ENCODE results near the gene EHMT1. TPM values are rescaled to one million over a fixed set of nuclear protein-coding genes. Genes with fewer than 3 reads are reported as not detected.

Gene EHMT1
- total and polyA plus RNA-seq, 2 of the 13 experiments (the other 11 are each of a cell fraction or from before 2014, with no cell fraction given) = 23.0 to 27.1 TPM

DNA sequence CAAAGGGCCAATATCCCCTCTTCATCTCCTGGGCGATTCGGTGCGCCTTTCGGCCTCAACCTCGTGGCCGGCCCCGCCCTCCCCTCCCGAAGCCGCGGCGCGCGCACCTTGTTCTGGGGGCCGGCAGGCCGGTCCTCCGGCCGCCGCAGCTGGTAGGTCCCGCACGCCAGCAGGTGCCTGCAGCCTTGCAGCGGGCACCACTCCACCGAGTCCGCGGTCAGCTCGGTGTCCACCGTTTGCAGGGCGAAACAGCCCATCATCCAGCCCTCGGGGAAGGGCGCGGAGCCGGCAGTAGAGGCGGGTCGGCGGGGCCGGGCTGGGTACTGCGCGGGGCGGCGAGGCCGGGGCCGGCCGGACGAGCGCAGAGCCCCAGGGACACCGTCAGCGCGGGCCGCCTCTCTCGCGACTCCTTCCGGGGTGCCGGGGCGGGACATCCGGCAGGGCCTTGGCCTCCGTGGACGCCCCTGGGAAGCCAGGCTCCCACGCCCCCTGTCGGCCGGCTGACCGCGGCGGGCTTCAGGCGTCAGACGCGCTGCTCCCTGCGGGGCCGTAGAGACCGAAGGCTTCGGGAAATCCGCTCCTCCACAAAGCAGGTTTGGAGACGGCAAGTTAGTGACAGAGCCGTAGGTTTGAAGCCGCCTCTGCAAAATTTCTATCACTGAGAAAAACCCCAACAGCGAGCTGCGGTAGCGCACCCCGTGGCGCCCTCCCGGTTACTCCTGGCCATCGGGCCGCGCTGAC lies 40.1 kb upstream of the EHMT1 start, which contains the start of gene DPH7 (continued):
- 0 out of 2 replicates have a peak, but pooled peaks have one; percentile 34 for TF ChIP-seq ADNP (CRISPR knock-in tag; IDR thresholded peaks at IDR 0.05)
- TF ChIP-seq, protein P1, sequence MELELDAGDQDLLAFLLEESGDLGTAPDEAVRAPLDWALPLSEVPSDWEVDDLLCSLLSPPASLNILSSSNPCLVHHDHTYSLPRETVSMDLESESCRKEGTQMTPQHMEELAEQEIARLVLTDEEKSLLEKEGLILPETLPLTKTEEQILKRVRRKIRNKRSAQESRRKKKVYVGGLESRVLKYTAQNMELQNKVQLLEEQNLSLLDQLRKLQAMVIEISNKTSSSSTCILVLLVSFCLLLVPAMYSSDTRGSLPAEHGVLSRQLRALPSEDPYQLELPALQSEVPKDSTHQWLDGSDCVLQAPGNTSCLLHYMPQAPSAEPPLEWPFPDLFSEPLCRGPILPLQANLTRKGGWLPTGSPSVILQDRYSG (CRISPR knock-in tag; IDR thresholded peaks at IDR 0.05) = no peak; the same call in 1 of the 2 replicates
- TF ChIP-seq, protein P2, sequence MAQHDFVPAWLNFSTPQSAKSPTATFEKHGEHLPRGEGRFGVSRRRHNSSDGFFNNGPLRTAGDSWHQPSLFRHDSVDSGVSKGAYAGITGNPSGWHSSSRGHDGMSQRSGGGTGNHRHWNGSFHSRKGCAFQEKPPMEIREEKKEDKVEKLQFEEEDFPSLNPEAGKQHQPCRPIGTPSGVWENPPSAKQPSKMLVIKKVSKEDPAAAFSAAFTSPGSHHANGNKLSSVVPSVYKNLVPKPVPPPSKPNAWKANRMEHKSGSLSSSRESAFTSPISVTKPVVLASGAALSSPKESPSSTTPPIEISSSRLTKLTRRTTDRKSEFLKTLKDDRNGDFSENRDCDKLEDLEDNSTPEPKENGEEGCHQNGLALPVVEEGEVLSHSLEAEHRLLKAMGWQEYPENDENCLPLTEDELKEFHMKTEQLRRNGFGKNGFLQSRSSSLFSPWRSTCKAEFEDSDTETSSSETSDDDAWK (CRISPR knock-in tag; IDR thresholded peaks at IDR 0.05) = no peak
- TF ChIP-seq, protein P3, sequence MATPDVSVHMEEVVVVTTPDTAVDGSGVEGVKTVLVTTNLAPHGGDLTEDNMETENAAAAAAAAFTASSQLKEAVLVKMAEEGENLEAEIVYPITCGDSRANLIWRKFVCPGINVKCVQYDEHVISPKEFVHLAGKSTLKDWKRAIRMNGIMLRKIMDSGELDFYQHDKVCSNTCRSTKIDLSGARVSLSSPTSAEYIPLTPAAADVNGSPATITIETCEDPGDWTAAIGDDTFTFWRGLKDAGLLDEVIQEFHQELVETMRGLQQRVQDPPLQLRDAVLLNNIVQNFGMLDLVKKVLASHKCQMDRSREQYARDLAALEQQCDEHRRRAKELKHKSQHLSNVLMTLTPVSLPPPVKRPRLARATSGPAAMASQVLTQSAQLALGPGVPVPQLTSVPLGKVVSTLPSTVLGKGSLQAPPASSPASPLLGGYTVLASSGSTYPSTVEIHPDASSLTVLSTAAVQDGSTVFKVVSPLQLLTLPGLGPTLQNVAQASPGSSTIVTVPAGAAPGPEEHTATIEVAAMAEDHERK (CRISPR knock-in tag; IDR thresholded peaks at IDR 0.05; ENCODE audit: low read depth) = peak; percentile 59; the same call in 1 of the 2 replicates
- TF ChIP-seq ZNF260 (CRISPR knock-in tag; IDR thresholded peaks at IDR 0.05; ENCODE audit: borderline replicate concordance, low read depth) = no peak
- peak; percentile 93 for TF ChIP-seq SP4 (CRISPR knock-in tag; IDR thresholded peaks at IDR 0.05)
- TF ChIP-seq NONO (IDR thresholded peaks at IDR 0.05) = no peak
- TF ChIP-seq NONO (CRISPR knock-in tag; conservative IDR thresholded peaks at IDR 0.05) = peak; percentile 98
- TF ChIP-seq ETV5 (CRISPR knock-in tag; IDR thresholded peaks at IDR 0.05; ENCODE audit: borderline replicate concordance) = peak; percentile 60
- peak; percentile 95 for TF ChIP-seq PHF20 (CRISPR knock-in tag; IDR thresholded peaks at IDR 0.05)
- no peak for TF ChIP-seq WIZ (CRISPR knock-in tag; IDR thresholded peaks at IDR 0.05)
- TF ChIP-seq ZNF577 (CRISPR knock-in tag; IDR thresholded peaks at IDR 0.05; ENCODE audit: borderline replicate concordance, low read depth) = no peak
- TF ChIP-seq, protein P4, sequence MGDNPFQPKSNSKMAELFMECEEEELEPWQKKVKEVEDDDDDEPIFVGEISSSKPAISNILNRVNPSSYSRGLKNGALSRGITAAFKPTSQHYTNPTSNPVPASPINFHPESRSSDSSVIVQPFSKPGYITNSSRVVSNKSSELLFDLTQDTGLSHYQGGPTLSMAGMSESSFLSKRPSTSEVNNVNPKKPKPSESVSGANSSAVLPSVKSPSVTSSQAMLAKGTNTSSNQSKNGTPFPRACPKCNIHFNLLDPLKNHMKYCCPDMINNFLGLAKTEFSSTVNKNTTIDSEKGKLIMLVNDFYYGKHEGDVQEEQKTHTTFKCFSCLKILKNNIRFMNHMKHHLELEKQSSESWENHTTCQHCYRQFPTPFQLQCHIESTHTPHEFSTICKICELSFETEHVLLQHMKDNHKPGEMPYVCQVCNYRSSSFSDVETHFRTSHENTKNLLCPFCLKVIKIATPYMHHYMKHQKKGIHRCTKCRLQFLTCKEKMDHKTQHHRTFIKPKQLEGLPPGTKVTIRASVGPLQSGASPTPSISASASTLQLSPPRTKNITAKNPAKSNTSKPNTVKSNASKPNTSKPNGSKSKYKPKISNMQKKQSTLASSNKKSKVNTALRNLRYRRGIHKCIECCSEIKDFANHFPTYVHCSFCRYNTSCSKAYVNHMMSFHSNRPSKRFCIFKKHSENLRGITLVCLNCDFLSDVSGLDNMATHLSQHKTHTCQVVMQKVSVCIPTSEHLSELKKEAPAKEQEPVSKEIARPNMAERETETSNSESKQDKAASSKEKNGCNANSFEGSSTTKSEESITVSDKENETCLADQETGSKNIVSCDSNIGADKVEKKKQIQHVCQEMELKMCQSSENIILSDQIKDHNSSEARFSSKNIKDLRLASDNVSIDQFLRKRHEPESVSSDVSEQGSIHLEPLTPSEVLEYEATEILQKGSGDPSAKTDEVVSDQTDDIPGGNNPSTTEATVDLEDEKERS (CRISPR knock-in tag; IDR thresholded peaks at IDR 0.05) = no peak
- peak; percentile 83 for TF ChIP-seq MXD4 (CRISPR knock-in tag; IDR thresholded peaks at IDR 0.05)
- no peak for TF ChIP-seq SRF (IDR thresholded peaks at IDR 0.05; ENCODE audit: low read depth, low read length)
- TF ChIP-seq ZNF589 (CRISPR knock-in tag; conservative IDR thresholded peaks at IDR 0.05) = 0 out of 2 replicates have a peak, but pooled peaks have one; percentile 66
- no peak for TF ChIP-seq NFKBIZ (CRISPR knock-in tag; IDR thresholded peaks at IDR 0.05)
- no peak for TF ChIP-seq MIER2 (CRISPR knock-in tag; IDR thresholded peaks at IDR 0.05)
- peak; percentile 51; the same call in 1 of the 2 replicates for TF ChIP-seq MTA1 (CRISPR knock-in tag; IDR thresholded peaks at IDR 0.05; ENCODE audit: borderline replicate concordance)
- TF ChIP-seq ZNF136 (CRISPR knock-in tag; IDR thresholded peaks at IDR 0.05; ENCODE audit: low read depth) = no peak
- TF ChIP-seq ZNF564 (CRISPR knock-in tag; IDR thresholded peaks at IDR 0.05) = peak; percentile 76
- TF ChIP-seq JDP2 (CRISPR knock-in tag; IDR thresholded peaks at IDR 0.05; ENCODE audit: borderline replicate concordance) = no peak; the same call in 1 of the 2 replicates
- TF ChIP-seq SMARCC2 (IDR thresholded peaks at IDR 0.05) = no peak
- peak; percentile 13; the same call in 1 of the 2 replicates for TF ChIP-seq SIX1 (CRISPR knock-in tag; IDR thresholded peaks at IDR 0.05; ENCODE audit: borderline replicate concordance)

Measured in HepG2 (cell line).